ENCODE measurements around the gene STK10.
"Not testable (repeated sequence)": the region's sequence is repeated elsewhere in the genome, so short reads cannot be mapped to it uniquely, and the experiment has no call there.

The STK10 gene

DNA sequence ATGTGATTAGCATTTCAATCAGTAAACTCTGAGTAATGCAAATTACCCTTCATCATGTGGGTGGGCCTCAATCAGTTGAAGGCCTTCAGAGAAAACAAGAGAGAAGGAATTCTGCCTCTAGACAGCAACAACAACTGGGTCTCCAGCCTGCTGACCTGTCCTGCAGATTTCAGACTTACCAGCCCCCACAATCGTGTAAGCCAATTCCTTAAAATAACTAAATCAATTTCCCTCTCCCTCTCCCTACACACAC lies 139.9 kb downstream of the STK10 start:
- no peak for DNase-seq

DNA sequence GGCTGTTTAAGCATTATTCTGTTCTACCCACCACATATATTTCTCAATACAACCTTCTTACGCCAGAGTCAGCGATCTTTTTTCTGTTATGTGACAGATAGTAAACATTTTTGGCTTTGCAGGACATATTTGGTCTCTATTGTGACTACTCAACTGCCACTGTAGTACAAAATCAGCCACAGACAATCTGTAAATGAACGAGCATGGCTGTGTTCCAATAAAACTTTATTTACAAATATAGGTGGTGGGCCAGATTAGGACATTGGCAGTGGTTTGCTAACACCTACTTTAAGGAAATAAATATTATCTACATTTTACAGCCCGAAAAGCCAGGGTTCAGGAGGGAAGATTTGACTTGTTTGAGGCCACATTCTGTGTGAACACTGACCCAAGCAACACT lies 141.4 kb downstream of the STK10 start:
- DNase-seq = no peak

DNA sequence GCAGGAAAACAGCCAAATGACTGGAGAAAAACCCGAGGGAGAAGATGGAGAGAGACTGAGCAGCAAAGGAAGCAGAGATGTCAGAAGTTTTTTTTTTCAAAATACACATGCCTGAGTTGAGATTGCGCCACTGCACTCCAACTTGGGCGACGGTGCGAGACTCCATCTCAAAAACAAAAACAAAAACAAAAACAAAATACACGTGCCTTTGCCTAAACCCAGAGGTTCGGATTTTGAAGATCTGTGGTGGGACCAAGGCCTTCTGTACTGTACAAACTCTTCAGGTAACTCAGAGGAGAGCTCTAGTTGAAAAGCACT lies 142.8 kb downstream of the STK10 start:
- DNase-seq = no peak

- no peak for DNase-seq
These were observed 143.3 kb downstream of the STK10 start for GRCh38 chr5:172044631-172045314.

DNA sequence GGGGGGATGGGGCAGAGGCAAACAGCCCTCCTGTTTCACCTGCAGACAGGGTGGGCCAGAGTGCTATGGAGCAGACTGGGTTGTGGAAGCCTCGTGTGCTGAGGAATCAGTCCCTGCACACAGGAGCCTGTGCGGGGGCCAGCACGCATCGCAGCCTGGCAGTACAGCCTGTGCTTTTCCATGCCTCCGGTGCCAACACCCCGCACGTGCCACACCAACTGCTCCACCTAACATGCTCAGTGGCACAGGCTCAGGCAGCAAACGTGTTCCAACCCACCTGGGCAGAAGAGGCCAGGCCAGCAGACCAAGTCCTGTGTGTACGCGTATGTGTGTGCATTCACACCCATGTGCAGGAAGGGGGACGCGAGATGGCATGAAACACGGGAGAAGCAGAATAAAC lies 144.2 kb downstream of the STK10 start:
- no peak for DNase-seq

- DNase-seq = no peak
These were observed 145.8 kb downstream of the STK10 start for GRCh38 chr5:172042183-172042582.

GRCh38 chr5:172038167-172038566 lies 149.9 kb downstream of the STK10 start:
- DNase-seq = no peak

DNA sequence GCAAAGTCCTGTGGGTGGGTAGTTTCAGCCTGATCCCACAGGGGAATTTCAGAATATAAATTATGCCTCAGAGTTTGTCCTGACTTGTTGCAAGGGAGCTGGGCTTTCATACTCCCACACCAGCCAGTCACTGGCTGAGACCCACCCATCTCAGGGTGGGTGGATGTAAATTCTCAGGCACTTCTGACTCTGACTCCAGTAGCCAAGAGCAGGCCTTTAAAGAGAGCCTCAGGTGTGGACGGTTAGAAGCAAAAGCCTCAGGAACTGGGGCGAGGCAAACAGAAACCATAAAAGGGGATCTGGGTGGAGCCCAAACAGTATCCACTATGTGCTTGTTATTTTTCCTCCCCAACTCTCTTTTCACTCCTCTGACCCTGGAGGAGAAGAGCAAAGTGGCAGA lies 153.0 kb downstream of the STK10 start:
- DNase-seq = no peak

GRCh38 chr5:172031894-172032461 lies 156.0 kb downstream of the STK10 start:
- DNase-seq = no peak

GRCh38 chr5:172029876-172030275 lies 158.1 kb downstream of the STK10 start:
- DNase-seq = no peak

- DNase-seq = no peak
These were observed 159.9 kb downstream of the STK10 start for GRCh38 chr5:172028167-172028566.

GRCh38 chr5:172020110-172020786 lies 167.8 kb downstream of the STK10 start:
- not testable (repeated sequence) for DNase-seq

DNA sequence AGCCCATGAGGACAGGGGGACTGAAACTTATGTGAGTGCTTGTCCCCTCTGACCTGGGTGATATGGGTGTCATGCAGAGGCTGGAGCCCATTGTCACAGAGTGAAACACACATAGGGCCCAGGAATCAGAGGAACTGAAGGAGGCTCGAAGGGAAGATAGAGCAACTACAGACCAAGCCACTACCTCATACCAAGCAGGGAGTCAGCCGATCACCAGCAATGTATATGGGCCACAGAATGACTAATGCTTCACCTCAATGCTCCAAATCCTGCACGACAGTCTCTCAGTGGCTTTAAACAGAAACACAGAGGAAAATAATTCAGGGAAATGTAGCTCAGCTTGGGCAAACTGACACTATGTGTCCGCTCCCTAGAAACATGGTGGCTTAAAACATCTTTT lies 172.7 kb downstream of the STK10 start:
- no peak for DNase-seq

DNA sequence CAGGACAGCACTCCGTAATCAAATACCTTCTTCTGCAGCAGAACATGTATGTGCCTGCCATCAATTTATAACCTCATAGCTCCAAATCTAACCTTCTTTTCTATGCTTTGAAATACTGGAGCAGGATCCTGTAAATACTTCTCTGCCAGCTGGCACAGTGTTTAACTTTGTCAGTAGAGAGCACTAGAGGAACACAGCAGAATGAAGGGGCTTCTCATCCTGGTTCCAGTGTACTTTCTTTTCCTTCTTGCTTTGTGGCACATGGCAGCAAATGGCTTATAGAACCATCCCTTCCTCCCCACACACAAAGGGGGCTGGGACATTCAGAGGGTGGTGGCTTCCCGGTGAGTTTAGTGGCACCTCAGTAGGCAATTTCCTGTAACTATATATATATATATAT lies 177.7 kb downstream of the STK10 start:
- no peak for DNase-seq

DNA sequence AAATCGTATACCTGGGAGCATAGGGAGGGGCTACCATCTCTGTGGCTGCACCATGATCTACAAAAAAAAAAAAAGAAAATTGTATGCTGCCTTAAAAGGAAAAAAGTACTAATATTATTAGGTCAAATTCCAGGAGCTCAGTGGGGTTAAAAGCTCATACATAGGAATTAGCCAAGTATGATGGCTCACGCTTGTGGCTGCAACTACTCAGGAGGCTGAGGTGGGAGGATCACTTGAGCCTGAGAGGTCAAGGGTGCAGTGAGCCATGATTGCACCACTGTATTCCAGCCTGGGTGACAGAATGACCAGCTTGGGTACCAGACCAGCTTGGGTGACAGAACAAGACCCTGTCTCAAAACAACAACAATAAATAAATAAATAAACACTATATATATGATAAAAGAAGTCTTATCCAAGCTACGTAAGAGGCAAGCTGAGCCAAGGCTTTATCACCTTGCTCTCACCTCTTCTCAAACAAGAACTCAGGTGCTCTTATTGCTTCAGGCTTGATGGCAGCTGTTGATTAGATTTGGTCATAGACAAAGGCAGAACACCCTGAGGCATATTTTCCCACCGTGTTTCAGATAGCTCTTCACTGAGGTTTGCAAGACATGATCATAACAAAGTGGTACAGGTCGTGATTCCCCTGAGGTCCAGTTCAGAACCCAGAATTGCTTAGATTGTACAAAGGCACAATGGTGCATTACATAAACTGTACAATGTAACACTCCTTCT lies 178.3 kb downstream of the STK10 start:
- DNase-seq = no peak

GRCh38 chr5:172008689-172009141 lies 179.3 kb downstream of the STK10 start:
- DNase-seq = no peak

DNA sequence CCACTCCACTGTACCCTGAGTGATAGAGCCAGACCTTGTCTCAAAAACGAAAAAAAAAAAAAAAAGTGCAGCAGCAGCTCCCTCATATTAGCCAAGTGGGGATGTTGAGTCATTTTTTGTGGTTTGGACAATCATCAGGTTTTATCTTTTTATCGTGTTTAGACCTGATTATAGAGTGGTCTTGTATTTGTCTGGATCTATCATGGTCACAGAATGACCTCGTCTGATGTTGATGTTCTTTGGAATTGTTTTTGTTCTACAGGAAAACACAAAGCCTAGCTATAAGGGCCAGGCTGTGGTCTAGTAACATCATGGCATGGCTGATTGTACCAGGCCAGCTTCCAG lies 179.9 kb downstream of the STK10 start:
- DNase-seq = no peak

DNA sequence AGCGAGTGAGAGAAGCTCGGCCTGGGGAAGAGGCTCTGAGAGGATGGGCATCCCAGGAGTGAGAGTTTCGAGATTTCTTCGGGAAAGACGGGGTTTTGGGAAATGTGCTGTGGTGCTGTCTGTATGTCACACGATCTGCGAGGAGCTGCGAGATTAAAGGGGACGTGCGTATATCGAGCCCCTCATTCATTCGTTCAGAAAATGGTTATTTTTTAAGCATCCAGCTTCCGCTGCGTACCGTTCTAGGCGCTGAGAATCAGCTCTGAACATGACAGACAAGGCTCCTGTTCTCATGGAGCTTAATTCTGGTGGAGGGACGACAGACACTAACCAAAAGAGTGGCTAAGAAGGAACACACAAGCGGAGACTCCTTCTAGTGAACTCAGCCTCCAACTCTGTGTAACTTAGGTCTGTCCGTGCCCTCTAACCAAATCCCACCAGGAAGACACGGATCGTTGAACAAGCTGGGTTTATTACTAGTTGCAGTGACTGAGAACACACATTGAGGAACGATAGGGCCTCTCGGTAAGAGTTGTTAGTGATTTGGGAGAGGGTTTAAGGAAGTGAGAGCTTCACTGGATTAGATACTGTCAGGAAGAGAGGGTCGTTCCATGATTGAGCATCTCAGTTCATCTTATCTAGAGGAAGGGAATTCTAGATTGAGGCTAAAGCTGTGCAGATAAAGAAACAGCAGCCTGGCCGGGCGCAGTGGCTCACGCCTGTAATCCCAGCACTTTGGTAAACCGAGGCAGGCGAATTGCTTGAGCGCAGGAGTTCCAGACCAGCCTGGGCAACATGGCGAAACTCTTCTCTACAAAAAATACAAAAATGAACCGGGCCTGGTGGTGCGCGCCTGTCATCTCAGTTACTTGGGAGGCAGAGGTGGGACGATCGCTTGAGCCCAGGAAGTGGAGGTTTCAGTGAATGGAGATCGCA lies 180.6 kb downstream of the STK10 start:
- peak; percentile 26 for DNase-seq

- DNase-seq = peak; percentile 99
These were observed 181.5 kb downstream of the STK10 start, which contains the start of gene FBXW11 for GRCh38 chr5:172006321-172007174. TSS of gene FBXW11 (minus strand) at chr5:172006638. CDS start at chr5:172006502, 136 bp downstream.

- DNase-seq = no peak
These were observed 182.2 kb downstream of the STK10 start for GRCh38 chr5:172005708-172006320.

GRCh38 chr5:172004824-172005237 lies 183.2 kb downstream of the STK10 start:
- peak; percentile 34 for DNase-seq

All from KG1 (cell line).